HG03280 (cell line): ENCODE measurements around the gene RASL11B.
"Not testable (repeated sequence)": the region's sequence is repeated elsewhere in the genome, so short reads cannot be mapped to it uniquely, and the experiment has no call there.

Experiments
- ATAC-seq: cut with Tn5 transposase; IDR thresholded peaks from one replicate; pipeline ENCODE4 v1.9.1; 2021; ENCODE audit warnings: mild to moderate bottlenecking, moderate library complexity; ENCODE audit not compliant: unreplicated experiment

The RASL11B gene

GRCh38 chr4:52861879-52862616, at the start of gene RASL11B:
Gene RASL11B, plus strand, starts transcription at chr4:52862317. Its CDS starts 191 bp downstream, at chr4:52862508.
- peak; percentile 100 for ATAC-seq

- no peak for ATAC-seq
Observed at GRCh38 chr4:52813546-52813945, 48.6 kb upstream of the RASL11B start.

- ATAC-seq = no peak
Observed at GRCh38 chr4:52822583-52822971, 39.5 kb upstream of the RASL11B start.

- ATAC-seq = no peak
Observed at GRCh38 chr4:52822972-52823701, 39.0 kb upstream of the RASL11B start.

GRCh38 chr4:52823702-52824092, 38.4 kb upstream of the RASL11B start:
- no peak for ATAC-seq

GRCh38 chr4:52824270-52824602, 37.9 kb upstream of the RASL11B start:
- ATAC-seq = no peak

- no peak for ATAC-seq
Observed at GRCh38 chr4:52824603-52825459, 37.3 kb upstream of the RASL11B start.

GRCh38 chr4:52825460-52826090, 36.5 kb upstream of the RASL11B start:
- ATAC-seq = no peak

GRCh38 chr4:52833941-52834525, 28.1 kb upstream of the RASL11B start:
- no peak for ATAC-seq

- ATAC-seq = not testable (repeated sequence)
Observed at GRCh38 chr4:52834641-52835456, 27.3 kb upstream of the RASL11B start.

GRCh38 chr4:52836120-52836519, 26.0 kb upstream of the RASL11B start:
- ATAC-seq = no peak

GRCh38 chr4:52836678-52837077, 25.4 kb upstream of the RASL11B start:
- no peak for ATAC-seq

- ATAC-seq = no peak
Observed at GRCh38 chr4:52837716-52838558, 24.2 kb upstream of the RASL11B start.

- no peak for ATAC-seq
Observed at GRCh38 chr4:52838729-52839586, 23.2 kb upstream of the RASL11B start.

- ATAC-seq = no peak
Observed at GRCh38 chr4:52840531-52841370, 21.4 kb upstream of the RASL11B start.

- ATAC-seq = no peak
Observed at GRCh38 chr4:52841682-52842456, 20.2 kb upstream of the RASL11B start.
